ENCODE results near the gene FRMD4A.

FRMD4A gene

DNA sequence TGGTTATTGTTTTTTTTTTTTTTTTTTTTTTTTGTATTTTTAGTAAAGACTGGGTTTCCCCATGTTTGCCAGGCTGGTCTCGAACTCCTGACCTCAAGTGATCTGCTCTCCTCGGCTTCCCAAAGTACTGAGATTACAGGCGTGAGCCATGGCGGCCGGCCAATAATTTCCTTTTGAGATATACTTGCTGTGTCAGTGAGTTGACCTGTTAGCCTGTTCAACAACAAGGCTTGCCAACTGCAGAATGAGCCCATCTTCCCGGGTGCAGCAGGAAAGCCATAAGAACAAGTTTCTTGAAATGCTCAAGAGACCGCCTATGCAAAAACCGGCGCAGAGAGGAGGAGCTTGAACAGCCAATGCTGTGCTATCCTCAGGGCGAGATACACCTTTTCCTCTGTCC, 631.5 kb downstream of the FRMD4A start:
- H3K4me3 ChIP-seq (ENCODE audit: low read depth, low read length): no peak overlapping the region
- TF ChIP-seq POLR2A (IDR thresholded peaks at IDR 0.05; ENCODE audit: extremely low read depth, insufficient read length): no peak
- TF ChIP-seq, protein P1, sequence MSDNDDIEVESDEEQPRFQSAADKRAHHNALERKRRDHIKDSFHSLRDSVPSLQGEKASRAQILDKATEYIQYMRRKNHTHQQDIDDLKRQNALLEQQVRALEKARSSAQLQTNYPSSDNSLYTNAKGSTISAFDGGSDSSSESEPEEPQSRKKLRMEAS (IDR thresholded peaks at IDR 0.05; ENCODE audit: low read depth, low read length): no peak
- no peak for TF ChIP-seq MYC (IDR thresholded peaks at IDR 0.05; ENCODE audit: low read depth, low read length)
- TF ChIP-seq, protein P2, sequence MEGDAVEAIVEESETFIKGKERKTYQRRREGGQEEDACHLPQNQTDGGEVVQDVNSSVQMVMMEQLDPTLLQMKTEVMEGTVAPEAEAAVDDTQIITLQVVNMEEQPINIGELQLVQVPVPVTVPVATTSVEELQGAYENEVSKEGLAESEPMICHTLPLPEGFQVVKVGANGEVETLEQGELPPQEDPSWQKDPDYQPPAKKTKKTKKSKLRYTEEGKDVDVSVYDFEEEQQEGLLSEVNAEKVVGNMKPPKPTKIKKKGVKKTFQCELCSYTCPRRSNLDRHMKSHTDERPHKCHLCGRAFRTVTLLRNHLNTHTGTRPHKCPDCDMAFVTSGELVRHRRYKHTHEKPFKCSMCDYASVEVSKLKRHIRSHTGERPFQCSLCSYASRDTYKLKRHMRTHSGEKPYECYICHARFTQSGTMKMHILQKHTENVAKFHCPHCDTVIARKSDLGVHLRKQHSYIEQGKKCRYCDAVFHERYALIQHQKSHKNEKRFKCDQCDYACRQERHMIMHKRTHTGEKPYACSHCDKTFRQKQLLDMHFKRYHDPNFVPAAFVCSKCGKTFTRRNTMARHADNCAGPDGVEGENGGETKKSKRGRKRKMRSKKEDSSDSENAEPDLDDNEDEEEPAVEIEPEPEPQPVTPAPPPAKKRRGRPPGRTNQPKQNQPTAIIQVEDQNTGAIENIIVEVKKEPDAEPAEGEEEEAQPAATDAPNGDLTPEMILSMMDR (IDR thresholded peaks at IDR 0.05; ENCODE audit: low read depth, low read length): no peak
- no peak for DNase-seq (ENCODE audit: low read depth)

DNA sequence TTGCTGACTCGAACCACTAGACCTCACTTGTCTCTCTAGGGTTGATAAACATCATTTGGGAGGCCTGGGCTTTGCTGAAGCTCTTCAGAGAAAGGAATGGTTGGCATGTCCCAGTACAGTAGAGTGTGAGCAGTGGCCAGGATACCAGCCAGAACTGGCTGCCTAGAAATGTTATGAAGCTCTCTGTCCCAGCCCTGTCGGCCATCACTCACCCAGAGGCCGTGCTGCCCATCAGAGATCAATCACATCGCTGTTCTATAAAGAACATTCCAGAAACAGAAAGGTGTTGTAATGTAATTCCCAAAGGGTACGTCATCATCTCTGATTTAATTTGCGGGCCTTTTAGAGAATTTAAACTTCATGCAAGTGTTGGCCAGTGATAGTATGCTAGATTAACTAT, 632.5 kb downstream of the FRMD4A start:
- TF ChIP-seq MYC (IDR thresholded peaks at IDR 0.05; ENCODE audit: low read depth, low read length): no peak
- no peak for TF ChIP-seq POLR2A (IDR thresholded peaks at IDR 0.05; ENCODE audit: extremely low read depth, insufficient read length)
- TF ChIP-seq, protein P2 (IDR thresholded peaks at IDR 0.05; ENCODE audit: low read depth, low read length): no peak
- TF ChIP-seq, protein P1 (IDR thresholded peaks at IDR 0.05; ENCODE audit: low read depth, low read length): no peak
- DNase-seq (ENCODE audit: low read depth): no peak
- H3K4me3 ChIP-seq (ENCODE audit: low read depth, low read length): no peak overlapping the region

DNA sequence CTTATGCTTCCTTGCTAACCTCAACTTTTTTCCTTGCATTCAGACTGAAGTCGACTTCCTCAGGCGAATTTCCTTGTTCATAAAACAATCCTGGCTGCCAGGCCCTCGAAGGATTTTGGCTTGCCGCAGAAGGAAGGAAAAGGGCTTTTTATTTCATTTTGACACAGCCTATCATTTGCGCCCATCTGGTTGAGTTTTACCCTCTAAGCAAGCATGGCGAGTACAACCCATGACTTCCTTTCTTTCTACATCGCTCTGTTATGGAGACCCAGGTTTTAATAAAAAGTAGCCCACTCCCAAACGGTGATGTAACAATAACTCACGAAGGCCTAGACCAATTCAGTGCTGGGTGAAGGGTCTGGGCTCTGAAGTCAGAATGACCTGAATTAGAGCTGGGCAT, 634.7 kb downstream of the FRMD4A start:
- TF ChIP-seq, protein P1 (IDR thresholded peaks at IDR 0.05; ENCODE audit: low read depth, low read length): no peak
- TF ChIP-seq, protein P2 (IDR thresholded peaks at IDR 0.05; ENCODE audit: low read depth, low read length): no peak
- no peak for TF ChIP-seq POLR2A (IDR thresholded peaks at IDR 0.05; ENCODE audit: extremely low read depth, insufficient read length)
- TF ChIP-seq MYC (IDR thresholded peaks at IDR 0.05; ENCODE audit: low read depth, low read length): no peak
- H3K4me3 ChIP-seq (ENCODE audit: low read depth, low read length): no peak overlapping the region
- DNase-seq (ENCODE audit: low read depth): no peak

DNA sequence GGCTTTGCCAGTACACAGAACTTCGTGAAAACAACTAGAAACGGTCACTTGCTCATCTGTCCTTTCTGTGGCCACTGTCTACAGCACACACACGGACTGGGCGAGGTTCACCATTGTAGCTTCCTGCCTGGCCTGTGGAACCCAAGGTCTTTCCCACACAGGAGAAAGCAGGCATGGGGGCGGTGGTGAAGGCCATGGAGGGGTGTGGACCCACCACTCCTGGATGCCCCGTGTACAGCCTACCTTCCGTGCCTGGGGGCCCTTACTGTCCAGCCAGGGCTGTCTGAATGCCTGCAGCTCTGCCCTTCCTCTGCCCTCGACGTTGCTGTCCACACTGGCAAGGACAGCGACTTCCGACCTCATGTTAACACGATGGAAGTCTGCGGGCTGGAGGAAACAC, 635.1 kb downstream of the FRMD4A start:
- no peak for DNase-seq (ENCODE audit: low read depth)
- no peak overlapping the region for H3K4me3 ChIP-seq (ENCODE audit: low read depth, low read length)
- TF ChIP-seq MYC (IDR thresholded peaks at IDR 0.05; ENCODE audit: low read depth, low read length): no peak
- TF ChIP-seq, protein P1 (IDR thresholded peaks at IDR 0.05; ENCODE audit: low read depth, low read length): no peak
- TF ChIP-seq POLR2A (IDR thresholded peaks at IDR 0.05; ENCODE audit: extremely low read depth, insufficient read length): no peak
- TF ChIP-seq, protein P2 (IDR thresholded peaks at IDR 0.05; ENCODE audit: low read depth, low read length): no peak

DNA sequence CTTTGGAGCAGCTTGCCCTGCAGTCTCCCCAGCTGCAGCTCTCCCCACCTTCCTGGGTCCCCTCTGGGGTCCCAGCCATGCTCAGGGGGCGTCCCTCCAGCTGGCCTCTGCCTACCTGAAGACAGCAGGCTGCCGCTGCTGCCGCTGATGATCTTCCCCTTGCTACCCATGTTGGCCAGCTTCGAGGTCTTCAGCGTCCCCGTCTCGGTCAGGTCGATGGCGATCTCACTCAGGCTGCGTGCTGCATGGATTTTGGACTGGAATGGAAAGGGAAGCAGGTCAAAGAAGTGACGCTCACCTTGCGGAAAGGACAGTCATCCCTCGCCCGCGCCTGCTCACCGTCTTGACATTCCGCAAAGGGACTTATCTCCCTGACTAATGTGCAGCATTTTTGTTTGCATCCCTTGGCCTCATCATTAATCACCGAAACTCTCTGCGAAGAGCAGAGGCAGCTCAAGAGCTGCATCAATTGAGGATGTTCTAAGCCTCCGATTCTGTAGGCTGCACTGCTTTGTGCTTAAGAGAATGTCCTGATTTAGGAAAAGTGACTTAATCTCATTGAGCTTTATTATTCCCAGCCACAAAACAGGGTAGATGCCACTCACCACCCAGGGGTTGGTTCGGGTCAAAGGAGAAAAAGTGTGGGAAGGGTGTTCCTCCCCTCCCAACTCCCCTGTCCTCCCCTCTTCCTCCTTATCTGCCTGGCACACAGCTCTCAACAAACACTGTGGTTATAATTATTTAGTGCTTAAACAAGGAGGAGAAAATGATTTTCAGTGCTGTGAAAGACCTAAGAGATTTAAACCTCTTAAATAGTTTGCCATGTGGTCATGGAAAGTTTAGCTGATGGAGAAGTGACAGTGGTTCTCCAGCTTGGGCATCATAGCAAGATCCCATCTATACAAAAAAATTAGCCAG, 636.7 kb downstream of the FRMD4A start:
- DNase-seq (ENCODE audit: low read depth): no peak
- TF ChIP-seq, protein P1 (IDR thresholded peaks at IDR 0.05; ENCODE audit: low read depth, low read length): no peak
- TF ChIP-seq, protein P2 (IDR thresholded peaks at IDR 0.05; ENCODE audit: low read depth, low read length): no peak
- TF ChIP-seq POLR2A (IDR thresholded peaks at IDR 0.05; ENCODE audit: extremely low read depth, insufficient read length) (no peak), MYC (IDR thresholded peaks at IDR 0.05; ENCODE audit: low read depth, low read length) (no peak)

More for the DNA sequence above, 636.7 kb downstream of the FRMD4A start:
- no peak overlapping the region for H3K4me3 ChIP-seq (ENCODE audit: low read depth, low read length)

Measured in NB4 (cell line).